ENCODE measurements around the gene CDC16.

GRCh38 chr13:114313061-114313860 lies 78.6 kb downstream of the CDC16 start:
- TF ChIP-seq, protein P1, sequence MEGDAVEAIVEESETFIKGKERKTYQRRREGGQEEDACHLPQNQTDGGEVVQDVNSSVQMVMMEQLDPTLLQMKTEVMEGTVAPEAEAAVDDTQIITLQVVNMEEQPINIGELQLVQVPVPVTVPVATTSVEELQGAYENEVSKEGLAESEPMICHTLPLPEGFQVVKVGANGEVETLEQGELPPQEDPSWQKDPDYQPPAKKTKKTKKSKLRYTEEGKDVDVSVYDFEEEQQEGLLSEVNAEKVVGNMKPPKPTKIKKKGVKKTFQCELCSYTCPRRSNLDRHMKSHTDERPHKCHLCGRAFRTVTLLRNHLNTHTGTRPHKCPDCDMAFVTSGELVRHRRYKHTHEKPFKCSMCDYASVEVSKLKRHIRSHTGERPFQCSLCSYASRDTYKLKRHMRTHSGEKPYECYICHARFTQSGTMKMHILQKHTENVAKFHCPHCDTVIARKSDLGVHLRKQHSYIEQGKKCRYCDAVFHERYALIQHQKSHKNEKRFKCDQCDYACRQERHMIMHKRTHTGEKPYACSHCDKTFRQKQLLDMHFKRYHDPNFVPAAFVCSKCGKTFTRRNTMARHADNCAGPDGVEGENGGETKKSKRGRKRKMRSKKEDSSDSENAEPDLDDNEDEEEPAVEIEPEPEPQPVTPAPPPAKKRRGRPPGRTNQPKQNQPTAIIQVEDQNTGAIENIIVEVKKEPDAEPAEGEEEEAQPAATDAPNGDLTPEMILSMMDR (IDR thresholded peaks at IDR 0.05): no peak
- no peak for TF ChIP-seq POLR2A (IDR thresholded peaks at IDR 0.05)
- TF ChIP-seq POLR2AphosphoS5 (IDR thresholded peaks at IDR 0.05): no peak

Data from gastroesophageal sphincter (tissue), 3 donors.